ENCODE measurements around the gene SLC6A6.

SLC6A6 gene

DNA sequence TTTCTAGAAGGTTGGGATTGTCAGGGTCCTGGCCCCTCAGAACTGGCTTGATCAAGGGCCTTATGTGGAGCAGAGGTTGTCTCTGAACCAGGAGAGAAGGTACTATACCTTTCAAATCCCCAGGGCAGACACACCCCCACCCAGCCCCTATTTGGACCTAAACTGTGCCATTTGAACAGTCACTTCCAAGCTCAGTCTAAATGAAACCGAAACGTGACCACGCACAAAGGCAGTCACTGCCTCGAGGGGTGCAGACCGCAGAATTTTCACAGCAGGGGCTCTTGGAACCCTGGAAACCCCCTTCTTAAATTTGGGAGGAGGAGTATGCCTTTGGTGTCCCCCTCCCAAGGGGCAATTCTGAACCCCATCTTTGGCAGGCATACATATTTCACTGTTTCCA is 84.1 kb downstream of the SLC6A6 start:
- Histone ChIP-seq H3K27me3 (ENCODE audit: low read length) (no peaks in the 10 kb centered on the region), H3K4me3 (ENCODE audit: insufficient read depth, low read length, poor library complexity, severe bottlenecking) (no peak overlapping the region), H3K79me2 (ENCODE audit: insufficient read depth, low read length) (no peaks in the 10 kb centered on the region), H3K27ac (ENCODE audit: low read depth, low read length) (no peak overlapping the region), H4K20me1 (ENCODE audit: low read depth, low read length) (no peaks in the 10 kb centered on the region), H3K4me2 (ENCODE audit: low read depth, low read length, poor library complexity, severe bottlenecking) (no peak overlapping the region), H3K36me3 (ENCODE audit: low read length) (no peaks in the 10 kb centered on the region), H2AFZ (ENCODE audit: low read depth, low read length, severe bottlenecking) (no peak overlapping the region), H3F3A (ENCODE audit: insufficient read depth) (no peaks in the 10 kb centered on the region), H3K9me2 (replicated peaks; ENCODE audit: insufficient read depth, low read length) (no peaks in the 10 kb centered on the region), H3K9ac (ENCODE audit: low read length) (no peak overlapping the region), H3K9me3 (ENCODE audit: insufficient read depth, low read length) (no peaks in the 10 kb centered on the region)
- TF ChIP-seq EZH2phosphoT487 (conservative IDR thresholded peaks at IDR 0.05; ENCODE audit: low read length) (no peak), CTCF (IDR thresholded peaks at IDR 0.05; ENCODE audit: insufficient read depth, low read length, poor library complexity, severe bottlenecking) (no peak)

- H3K79me2 ChIP-seq (ENCODE audit: insufficient read depth, low read length) = no peaks in the 10 kb centered on the region
- H4K20me1 ChIP-seq (ENCODE audit: low read depth, low read length) = no peaks in the 10 kb centered on the region
- no peak overlapping the region for H3K9ac ChIP-seq (ENCODE audit: low read length)
- TF ChIP-seq CTCF (IDR thresholded peaks at IDR 0.05; ENCODE audit: insufficient read depth, low read length, poor library complexity, severe bottlenecking) = no peak
- no peak for TF ChIP-seq EZH2phosphoT487 (conservative IDR thresholded peaks at IDR 0.05; ENCODE audit: low read length)
- no peak overlapping the region for H3K4me3 ChIP-seq (ENCODE audit: insufficient read depth, low read length, poor library complexity, severe bottlenecking)
- no peak overlapping the region for H2AFZ ChIP-seq (ENCODE audit: low read depth, low read length, severe bottlenecking)
- H3K9me3 ChIP-seq (ENCODE audit: insufficient read depth, low read length) = no peaks in the 10 kb centered on the region
- H3K27me3 ChIP-seq (ENCODE audit: low read length) = no peaks in the 10 kb centered on the region
- H3K27ac ChIP-seq (ENCODE audit: low read depth, low read length) = no peak overlapping the region
- H3K4me2 ChIP-seq (ENCODE audit: low read depth, low read length, poor library complexity, severe bottlenecking) = no peak overlapping the region
- H3F3A ChIP-seq (ENCODE audit: insufficient read depth) = no peaks in the 10 kb centered on the region
- no peaks in the 10 kb centered on the region for H3K36me3 ChIP-seq (ENCODE audit: low read length)
- H3K9me2 ChIP-seq (replicated peaks; ENCODE audit: insufficient read depth, low read length) = no peaks in the 10 kb centered on the region
These were observed 84.7 kb downstream of the SLC6A6 start for GRCh38 chr3:14487086-14487485.

- Histone ChIP-seq H4K20me1 (ENCODE audit: low read depth, low read length) (no peaks in the 10 kb centered on the region), H3K36me3 (ENCODE audit: low read length) (no peaks in the 10 kb centered on the region), H2AFZ (ENCODE audit: low read depth, low read length, severe bottlenecking) (no peak overlapping the region)
These were observed 85.4 kb downstream of the SLC6A6 start for GRCh38 chr3:14487821-14488220.

More at GRCh38 chr3:14487821-14488220, 85.4 kb downstream of the SLC6A6 start:
- Histone ChIP-seq H3K27ac (ENCODE audit: low read depth, low read length) (no peak overlapping the region), H3K9me3 (ENCODE audit: insufficient read depth, low read length) (no peaks in the 10 kb centered on the region), H3F3A (ENCODE audit: insufficient read depth) (no peaks in the 10 kb centered on the region), H3K4me3 (ENCODE audit: insufficient read depth, low read length, poor library complexity, severe bottlenecking) (no peak overlapping the region), H3K9ac (ENCODE audit: low read length) (no peak overlapping the region), H3K79me2 (ENCODE audit: insufficient read depth, low read length) (no peaks in the 10 kb centered on the region), H3K4me2 (ENCODE audit: low read depth, low read length, poor library complexity, severe bottlenecking) (no peak overlapping the region), H3K9me2 (replicated peaks; ENCODE audit: insufficient read depth, low read length) (no peaks in the 10 kb centered on the region), H3K27me3 (ENCODE audit: low read length) (no peaks in the 10 kb centered on the region)
- TF ChIP-seq CTCF (IDR thresholded peaks at IDR 0.05; ENCODE audit: insufficient read depth, low read length, poor library complexity, severe bottlenecking) (no peak), EZH2phosphoT487 (conservative IDR thresholded peaks at IDR 0.05; ENCODE audit: low read length) (no peak)

Measured in SU-DHL-6 (cell line).